ENCODE results near the gene ZRANB1.

- TF ChIP-seq CTCF (IDR thresholded peaks at IDR 0.05) (no peak), POLR2A (IDR thresholded peaks at IDR 0.05) (no peak)
Measured at GRCh38 chr10:125020386-125020785, 78.5 kb downstream of the ZRANB1 start.

Measured in uterus (tissue), 2 donors.